ENCODE measurements around the gene IGFBP2.
A peak's percentile ranks its signal among the peaks of the same experiment; 100 is the strongest.

Gene IGFBP2

GRCh38 chr2:216696751-216697560 lies 63.7 kb downstream of the IGFBP2 start:
- no peak for DNase-seq (ENCODE audit: low spot score in 2 of 2)
- H3K4me1 Mint-ChIP-seq, result peaks cover 13% of the 10 kb centered on the region
- no peak overlapping the region for H3K4me3 Mint-ChIP-seq
- ATAC-seq (ENCODE audit: low read depth), result no peak
- H3K9me3 Mint-ChIP-seq, result no peaks in the 10 kb centered on the region
- H3K36me3 Mint-ChIP-seq, result no peaks in the 10 kb centered on the region
- no peak overlapping the region for H3K27ac Mint-ChIP-seq
- peaks cover 30% of the 10 kb centered on the region for H3K27me3 Mint-ChIP-seq

GRCh38 chr2:216698293-216698692 lies 65.1 kb downstream of the IGFBP2 start:
- Mint-ChIP-seq H3K27me3 (peaks cover 27% of the 10 kb centered on the region), H3K9me3 (peaks cover 2% of the 10 kb centered on the region), H3K4me1 (peaks cover 7% of the 10 kb centered on the region), H3K4me3 (no peak overlapping the region), H3K36me3 (no peaks in the 10 kb centered on the region), H3K27ac (no peak overlapping the region)
- no peak for DNase-seq (ENCODE audit: low spot score in 2 of 2)
- ATAC-seq (ENCODE audit: low read depth), result no peak

DNA sequence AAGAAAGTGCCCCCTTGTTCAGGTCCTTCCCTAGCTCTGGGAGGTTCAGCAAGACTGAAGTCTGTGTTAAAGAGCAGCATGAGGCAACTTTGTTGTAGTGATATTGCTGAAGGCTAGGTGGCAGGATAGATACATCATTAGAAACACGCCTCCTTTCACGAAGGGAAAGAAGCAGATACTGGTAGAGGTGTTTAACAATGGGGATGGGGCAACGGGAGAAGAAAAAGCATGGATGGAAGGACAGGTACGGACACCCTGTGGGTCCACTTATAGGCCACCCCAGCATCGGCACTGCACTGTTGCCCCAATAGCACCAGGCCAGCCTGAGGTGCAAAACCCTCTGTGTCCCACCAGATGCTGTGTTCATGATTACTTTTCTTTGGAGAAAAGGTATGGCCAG lies 65.7 kb downstream of the IGFBP2 start:
- ATAC-seq (ENCODE audit: low read depth), result peak; percentile 31
- Mint-ChIP-seq H3K4me3 (no peak overlapping the region), H3K9me3 (peaks cover 2% of the 10 kb centered on the region), H3K4me1 (peaks cover 4% of the 10 kb centered on the region), H3K27me3 (peaks cover 27% of the 10 kb centered on the region), H3K27ac (no peak overlapping the region), H3K36me3 (no peaks in the 10 kb centered on the region)
- no peak for DNase-seq (ENCODE audit: low spot score in 2 of 2)

DNA sequence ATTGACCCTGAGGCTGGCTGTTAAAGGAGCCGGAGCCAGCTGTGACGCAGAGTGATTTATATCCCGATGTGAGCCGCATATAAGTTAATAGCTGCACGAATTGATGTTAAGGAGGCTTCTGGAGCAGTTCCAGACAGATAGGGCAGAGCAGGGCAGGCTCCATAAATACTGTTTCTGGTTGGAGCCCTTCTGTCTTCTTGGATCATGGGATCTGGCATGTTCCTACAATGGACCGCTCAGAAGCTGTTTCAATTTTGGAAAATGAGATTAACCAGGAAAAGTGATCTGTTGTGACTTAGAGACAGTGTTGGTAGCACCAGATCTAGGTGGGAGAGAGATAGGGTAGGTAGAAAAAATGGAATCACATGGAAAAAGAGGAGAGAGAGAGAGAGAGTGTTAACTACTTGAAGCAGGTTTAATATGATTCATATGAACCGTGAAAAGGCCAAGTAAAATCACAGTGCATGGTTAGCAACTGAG lies 66.9 kb downstream of the IGFBP2 start:
- Mint-ChIP-seq H3K4me1 (peaks cover 2% of the 10 kb centered on the region), H3K27me3 (peaks cover 23% of the 10 kb centered on the region), H3K4me3 (no peak overlapping the region), H3K27ac (no peak overlapping the region), H3K9me3 (peaks cover 2% of the 10 kb centered on the region), H3K36me3 (no peaks in the 10 kb centered on the region)
- DNase-seq (ENCODE audit: low spot score in 2 of 2) (no peak), ATAC-seq (ENCODE audit: low read depth) (no peak)

DNA sequence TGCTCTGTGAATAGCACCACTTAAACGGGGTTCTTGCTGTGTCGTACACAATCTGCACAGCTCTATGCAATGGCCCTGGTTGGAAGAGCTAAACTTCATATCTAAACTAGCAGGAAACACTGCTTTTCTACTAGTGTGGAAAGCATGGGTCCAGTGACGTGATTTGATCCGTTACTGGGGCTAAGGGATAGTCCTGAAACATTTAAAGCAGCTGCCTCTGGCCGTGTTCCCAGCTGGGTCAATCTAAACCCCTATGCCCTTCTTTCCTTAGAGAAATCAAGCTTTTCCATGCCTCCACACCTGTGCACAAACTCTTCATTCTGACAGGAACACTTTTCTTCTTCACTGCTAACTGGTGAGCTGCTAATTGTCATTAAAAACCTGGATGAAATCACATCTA lies 67.6 kb downstream of the IGFBP2 start:
- Mint-ChIP-seq H3K4me1 (peaks cover 2% of the 10 kb centered on the region), H3K27me3 (peaks cover 20% of the 10 kb centered on the region), H3K36me3 (no peaks in the 10 kb centered on the region), H3K27ac (no peak overlapping the region), H3K4me3 (no peak overlapping the region), H3K9me3 (peaks cover 2% of the 10 kb centered on the region)
- no peak for DNase-seq (ENCODE audit: low spot score in 2 of 2)
- ATAC-seq (ENCODE audit: low read depth), result no peak

- H3K4me3 Mint-ChIP-seq, result no peak overlapping the region
- no peaks in the 10 kb centered on the region for H3K36me3 Mint-ChIP-seq
Observed at GRCh38 chr2:216701544-216701943, 68.3 kb downstream of the IGFBP2 start.

GRCh38 chr2:216702756-216703155 lies 69.5 kb downstream of the IGFBP2 start:
- Mint-ChIP-seq H3K4me3 (no peak overlapping the region), H3K9me3 (peaks cover 2% of the 10 kb centered on the region), H3K4me1 (no peaks in the 10 kb centered on the region), H3K27me3 (peaks cover 7% of the 10 kb centered on the region), H3K36me3 (no peaks in the 10 kb centered on the region), H3K27ac (no peak overlapping the region)
- ATAC-seq (ENCODE audit: low read depth) (no peak), DNase-seq (ENCODE audit: low spot score in 2 of 2) (no peak)

More at GRCh38 chr2:216701544-216701943, 68.3 kb downstream of the IGFBP2 start:
- ATAC-seq (ENCODE audit: low read depth) (no peak), DNase-seq (ENCODE audit: low spot score in 2 of 2) (no peak)
- peaks cover 2% of the 10 kb centered on the region for H3K9me3 Mint-ChIP-seq
- H3K27ac Mint-ChIP-seq, result no peak overlapping the region
- peaks cover 14% of the 10 kb centered on the region for H3K27me3 Mint-ChIP-seq
- peaks cover 2% of the 10 kb centered on the region for H3K4me1 Mint-ChIP-seq

DNA sequence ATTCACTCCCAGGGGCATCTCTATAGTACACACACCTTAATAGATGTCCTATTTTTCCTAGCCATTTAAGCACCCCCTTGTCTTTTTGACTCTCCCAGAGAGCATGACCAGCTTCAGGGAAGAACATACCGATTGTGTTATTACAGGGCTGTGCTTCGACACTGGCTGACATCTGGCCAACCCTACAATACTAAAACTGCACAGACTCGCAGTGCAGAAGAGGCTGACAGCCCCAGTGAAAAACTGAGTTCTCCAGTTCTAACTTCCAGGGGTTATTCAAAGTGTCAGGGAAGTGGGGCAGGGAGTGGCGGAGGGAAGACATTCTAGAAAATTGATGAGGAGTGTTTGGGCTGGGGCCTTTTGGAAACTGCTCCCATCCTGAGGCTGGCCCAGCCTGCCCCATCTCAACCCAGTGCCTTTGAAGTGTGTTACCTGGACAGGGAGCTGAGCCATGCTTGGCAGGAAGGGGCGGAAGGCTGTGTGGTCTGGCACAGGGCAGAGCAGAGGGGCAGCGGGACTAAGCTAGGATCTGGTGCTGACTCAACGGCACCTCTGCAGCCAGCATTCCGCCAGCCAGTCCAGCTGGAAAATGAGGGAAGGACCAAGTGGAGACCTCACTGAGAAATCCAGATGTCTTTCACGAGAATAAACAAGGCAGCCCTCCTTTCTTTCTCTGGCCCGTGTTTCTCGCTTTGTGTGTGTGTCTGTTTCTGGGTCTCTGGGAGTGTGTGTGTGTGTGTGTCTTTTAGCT lies 77.5 kb downstream of the IGFBP2 start:
- H3K27ac Mint-ChIP-seq, result no peak overlapping the region
- peaks cover 6% of the 10 kb centered on the region for H3K27me3 Mint-ChIP-seq
- DNase-seq (ENCODE audit: low spot score in 2 of 2) (no peak), ATAC-seq (ENCODE audit: low read depth) (no peak)
- peaks cover 2% of the 10 kb centered on the region for H3K4me1 Mint-ChIP-seq
- no peaks in the 10 kb centered on the region for H3K36me3 Mint-ChIP-seq
- H3K9me3 Mint-ChIP-seq, result no peaks in the 10 kb centered on the region
- H3K4me3 Mint-ChIP-seq, result no peak overlapping the region

DNA sequence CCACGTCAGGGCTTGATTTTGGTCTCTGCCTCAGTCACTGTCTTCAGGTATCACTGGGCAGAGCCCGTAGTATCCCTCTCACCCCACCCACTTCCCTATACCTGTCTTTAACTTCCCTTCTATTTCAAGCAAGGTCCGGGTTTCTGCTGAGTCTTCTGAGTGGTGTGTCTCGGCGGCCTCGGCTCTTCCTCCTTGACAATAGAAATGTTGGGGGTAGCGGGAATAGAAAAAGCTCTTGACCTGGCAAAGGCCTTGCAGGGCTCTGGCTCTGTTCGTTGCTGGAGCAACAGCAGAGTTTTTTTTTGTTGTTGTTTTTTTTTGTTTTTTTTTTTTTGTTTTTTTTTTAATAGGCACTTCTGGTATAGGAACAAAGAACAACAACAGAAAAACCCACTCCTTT lies 78.1 kb downstream of the IGFBP2 start:
- no peaks in the 10 kb centered on the region for H3K9me3 Mint-ChIP-seq
- H3K4me1 Mint-ChIP-seq, result peaks cover 2% of the 10 kb centered on the region
- no peaks in the 10 kb centered on the region for H3K36me3 Mint-ChIP-seq
- no peak overlapping the region for H3K4me3 Mint-ChIP-seq
- DNase-seq (ENCODE audit: low spot score in 2 of 2), result no peak
- peaks cover 6% of the 10 kb centered on the region for H3K27me3 Mint-ChIP-seq
- no peak overlapping the region for H3K27ac Mint-ChIP-seq
- no peak for ATAC-seq (ENCODE audit: low read depth)

- peaks cover 7% of the 10 kb centered on the region for H3K27me3 Mint-ChIP-seq
- no peak for ATAC-seq (ENCODE audit: low read depth)
- no peaks in the 10 kb centered on the region for H3K9me3 Mint-ChIP-seq
- H3K36me3 Mint-ChIP-seq, result no peaks in the 10 kb centered on the region
- H3K4me1 Mint-ChIP-seq, result peaks cover 2% of the 10 kb centered on the region
- H3K4me3 Mint-ChIP-seq, result no peak overlapping the region
- DNase-seq (ENCODE audit: low spot score in 2 of 2), result no peak
- H3K27ac Mint-ChIP-seq, result no peak overlapping the region
Observed at GRCh38 chr2:216713691-216714336, 80.6 kb downstream of the IGFBP2 start.

All from memory B cell (primary cell).